CD8-positive, alpha-beta memory T cell (primary cell): ENCODE data around the gene CNIH2. TPM values are rescaled to one million over a fixed set of nuclear protein-coding genes. Genes with fewer than 3 reads are reported as not detected.

Source experiments
- polyA plus RNA-seq: library from polyadenylated mRNA; unstranded; fragments of 300-500 nt; fragmentation: Illumina TruSeq; gene quantifications from one replicate; pipeline ENCODE4 v1.2.3, GENCODE V29; 2021
- total RNA-seq, 2 experiments: library from RNA; stranded (reverse); gene quantifications; one replicate each; pipeline ENCODE4 v1.2.3, GENCODE V29; 2021

The CNIH2 gene
- total and polyA plus RNA-seq, 3 experiments from 2014 or later = 2.7 to 2.8 TPM; not detected in 1

Other genes with a start within 250 kb of the CNIH2 start
- not detected for gene GAL3ST3, start 229.0 kb upstream of the CNIH2 start, total RNA-seq
- not detected for gene GAL3ST3, start 229.0 kb upstream of the CNIH2 start, polyA plus RNA-seq
- 100 to 1,000 TPM; 261 to 274 TPM for gene SF3B2, start 225.8 kb upstream of the CNIH2 start, total RNA-seq
- gene SF3B2, start 225.8 kb upstream of the CNIH2 start, polyA plus RNA-seq = 134 TPM
- 10 to 100 TPM; 73.3 to 77.4 TPM for gene PACS1, start 207.9 kb upstream of the CNIH2 start, total RNA-seq
- gene PACS1, start 207.9 kb upstream of the CNIH2 start, polyA plus RNA-seq = 86.1 TPM
- 10 to 100 TPM; 61.6 to 65.9 TPM for gene KLC2, start 20.5 kb upstream of the CNIH2 start, total RNA-seq
- gene KLC2, start 20.5 kb upstream of the CNIH2 start, polyA plus RNA-seq = 11.9 TPM
- gene RAB1B, start 9.5 kb upstream of the CNIH2 start, total RNA-seq = 100 to 1,000 TPM; 119 to 125 TPM
- gene RAB1B, start 9.5 kb upstream of the CNIH2 start, polyA plus RNA-seq = 18.6 TPM
- 10 to 100 TPM; 96.5 to 97.3 TPM for gene YIF1A, start 11.0 kb downstream of the CNIH2 start, total RNA-seq
- gene YIF1A, start 11.0 kb downstream of the CNIH2 start, polyA plus RNA-seq = 61.7 TPM
- gene TMEM151A, start 13.7 kb downstream of the CNIH2 start, total RNA-seq = not detected
- not detected for gene TMEM151A, start 13.7 kb downstream of the CNIH2 start, polyA plus RNA-seq
- gene CD248, start 38.9 kb downstream of the CNIH2 start, total RNA-seq = 1 to 10 TPM; 2.9 to 3.1 TPM
- 18.9 TPM for gene CD248, start 38.9 kb downstream of the CNIH2 start, polyA plus RNA-seq
- 1 to 10 TPM; 1.5 to 1.7 TPM for gene RIN1, start 58.3 kb downstream of the CNIH2 start, total RNA-seq
- 2.3 TPM for gene RIN1, start 58.3 kb downstream of the CNIH2 start, polyA plus RNA-seq
- gene BRMS1, start 66.9 kb downstream of the CNIH2 start, total RNA-seq = 10 to 100 TPM; 66.1 to 66.5 TPM
- 76.4 TPM for gene BRMS1, start 66.9 kb downstream of the CNIH2 start, polyA plus RNA-seq
- gene B4GAT1, start 69.5 kb downstream of the CNIH2 start, total RNA-seq = 10 to 100 TPM; 11.1 to 13.0 TPM
- 13.3 TPM for gene B4GAT1, start 69.5 kb downstream of the CNIH2 start, polyA plus RNA-seq
- 1 to 10 TPM; 7.9 to 8.5 TPM for gene SLC29A2, start 93.6 kb downstream of the CNIH2 start, total RNA-seq
- gene SLC29A2, start 93.6 kb downstream of the CNIH2 start, polyA plus RNA-seq = 1.9 TPM
- not detected for gene NPAS4, start 142.9 kb downstream of the CNIH2 start, total RNA-seq
- gene NPAS4, start 142.9 kb downstream of the CNIH2 start, polyA plus RNA-seq = not detected
- gene MRPL11, start 160.7 kb downstream of the CNIH2 start, total RNA-seq = 100 to 1,000 TPM; 148 to 152 TPM
- 86.9 TPM for gene MRPL11, start 160.7 kb downstream of the CNIH2 start, polyA plus RNA-seq
- 1 to 10 TPM; 5.3 to 6.6 TPM for gene PELI3, start 188.7 kb downstream of the CNIH2 start, total RNA-seq
- gene PELI3, start 188.7 kb downstream of the CNIH2 start, polyA plus RNA-seq = 7.0 TPM
- gene DPP3, start 202.3 kb downstream of the CNIH2 start, total RNA-seq = 10 to 100 TPM; 67.7 to 80.1 TPM
- gene DPP3, start 202.3 kb downstream of the CNIH2 start, polyA plus RNA-seq = 32.5 TPM
- gene BBS1, start 232.5 kb downstream of the CNIH2 start, total RNA-seq = 10 to 100 TPM; 17.7 to 21.2 TPM
- 15.6 TPM for gene BBS1, start 232.5 kb downstream of the CNIH2 start, polyA plus RNA-seq